ENCODE measurements around the gene PIP5K1B.

Gene PIP5K1B, protein sequence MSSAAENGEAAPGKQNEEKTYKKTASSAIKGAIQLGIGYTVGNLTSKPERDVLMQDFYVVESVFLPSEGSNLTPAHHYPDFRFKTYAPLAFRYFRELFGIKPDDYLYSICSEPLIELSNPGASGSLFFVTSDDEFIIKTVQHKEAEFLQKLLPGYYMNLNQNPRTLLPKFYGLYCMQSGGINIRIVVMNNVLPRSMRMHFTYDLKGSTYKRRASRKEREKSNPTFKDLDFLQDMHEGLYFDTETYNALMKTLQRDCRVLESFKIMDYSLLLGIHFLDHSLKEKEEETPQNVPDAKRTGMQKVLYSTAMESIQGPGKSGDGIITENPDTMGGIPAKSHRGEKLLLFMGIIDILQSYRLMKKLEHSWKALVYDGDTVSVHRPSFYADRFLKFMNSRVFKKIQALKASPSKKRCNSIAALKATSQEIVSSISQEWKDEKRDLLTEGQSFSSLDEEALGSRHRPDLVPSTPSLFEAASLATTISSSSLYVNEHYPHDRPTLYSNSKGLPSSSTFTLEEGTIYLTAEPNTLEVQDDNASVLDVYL

DNA sequence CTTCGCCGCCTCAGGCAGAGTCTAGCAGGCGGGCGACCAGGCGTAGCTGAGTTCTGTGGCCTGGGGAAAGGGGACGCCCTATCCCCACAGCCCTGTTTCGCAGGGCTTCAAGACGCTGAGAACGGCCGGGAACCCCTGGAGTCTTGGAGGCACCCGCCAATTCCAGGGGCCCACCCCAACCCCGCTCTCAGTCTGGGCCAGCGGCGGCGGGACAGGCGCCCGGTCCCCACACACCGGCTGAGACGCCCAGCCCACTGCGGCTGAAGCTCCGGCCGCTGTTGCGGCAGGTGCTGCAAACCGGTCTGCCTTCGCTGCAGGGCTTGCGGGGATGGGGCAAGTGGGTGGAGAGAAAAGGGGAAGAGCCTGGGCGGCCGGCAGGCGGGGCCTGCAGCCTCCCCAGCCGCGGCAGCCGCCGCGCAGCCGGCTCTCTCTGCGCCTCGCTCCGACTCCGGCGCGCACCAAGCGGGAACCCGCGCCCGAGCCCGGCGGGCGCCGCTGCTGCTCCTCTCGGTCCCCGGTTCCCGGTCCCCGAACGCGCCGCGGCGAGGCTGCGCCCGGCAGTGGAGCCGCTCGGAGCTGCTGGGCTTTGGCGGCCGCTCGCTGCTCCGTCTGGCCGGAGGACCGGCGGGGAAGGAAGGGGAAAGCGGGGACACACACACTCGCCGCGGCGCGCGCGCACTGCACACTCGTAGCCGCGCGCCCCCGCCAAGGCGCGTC is at the start of gene PIP5K1B:
Gene PIP5K1B, plus strand, starts transcription at position 427 of the 717 bp plus-strand sequence. CDS start 117,375 bp downstream, outside the sequence.
- Mint-ChIP-seq H3K27ac (peak within 1 kb of the TSS; percentile 82), H3K4me3 (peak within 1 kb of the TSS; percentile 99), H3K36me3 (peaks cover 8% of the 10 kb centered on the region), H3K9me3 (no peaks in the 10 kb centered on the region), H3K4me1 (peaks cover 50% of the 10 kb centered on the region), H3K27me3 (no peaks in the 10 kb centered on the region)
- peak; percentile 91 for ATAC-seq

DNA sequence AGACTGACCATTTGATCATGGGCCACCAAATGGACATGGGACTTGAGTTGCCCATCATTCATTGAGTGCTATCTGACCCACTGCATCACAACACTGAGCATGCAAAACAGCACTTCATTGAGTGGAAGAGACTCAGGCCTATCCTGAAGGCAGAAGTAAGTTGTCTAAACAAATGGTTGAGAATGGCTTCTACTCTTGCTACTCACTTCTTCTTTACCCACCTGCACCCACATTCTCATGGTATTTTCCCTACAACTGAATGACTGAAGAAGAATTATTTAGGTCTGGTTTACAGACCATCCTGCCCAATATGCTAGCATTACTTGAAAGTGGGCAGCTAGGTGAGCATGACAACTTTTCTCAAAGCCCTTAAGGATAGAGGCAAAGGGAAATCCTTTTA is 41.0 kb upstream of the PIP5K1B start:
- ATAC-seq, result no peak
- H3K27ac Mint-ChIP-seq, result no peak overlapping the region
- no peaks in the 10 kb centered on the region for H3K27me3 Mint-ChIP-seq
- peaks cover 9% of the 10 kb centered on the region for H3K4me1 Mint-ChIP-seq
- no peaks in the 10 kb centered on the region for H3K36me3 Mint-ChIP-seq
- peaks cover 2% of the 10 kb centered on the region for H3K9me3 Mint-ChIP-seq
- no peak overlapping the region for H3K4me3 Mint-ChIP-seq

DNA sequence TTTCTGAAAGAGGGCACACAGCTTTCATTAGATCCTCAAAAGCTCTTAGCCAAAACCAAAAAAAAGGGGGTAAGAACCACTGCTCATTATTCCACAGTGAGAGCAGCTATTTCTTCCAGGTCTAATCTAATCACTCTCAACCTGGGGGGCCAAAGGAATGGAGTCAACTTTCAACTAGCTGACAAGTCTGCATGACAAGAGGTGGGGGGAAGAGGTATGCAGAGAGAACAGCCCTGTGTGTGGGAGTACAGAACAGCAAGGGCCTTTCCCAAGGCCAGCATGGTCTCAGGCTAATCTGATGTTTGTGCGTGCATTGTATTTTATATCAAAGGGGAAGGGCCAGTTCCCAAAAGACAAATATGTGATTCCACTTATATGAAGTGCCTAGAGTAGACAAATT is 36.9 kb upstream of the PIP5K1B start:
- Mint-ChIP-seq H3K27ac (peak overlapping the region; percentile 59), H3K9me3 (peaks cover 2% of the 10 kb centered on the region), H3K27me3 (no peaks in the 10 kb centered on the region), H3K36me3 (no peaks in the 10 kb centered on the region), H3K4me3 (no peak overlapping the region), H3K4me1 (peaks cover 22% of the 10 kb centered on the region)
- ATAC-seq, result no peak

DNA sequence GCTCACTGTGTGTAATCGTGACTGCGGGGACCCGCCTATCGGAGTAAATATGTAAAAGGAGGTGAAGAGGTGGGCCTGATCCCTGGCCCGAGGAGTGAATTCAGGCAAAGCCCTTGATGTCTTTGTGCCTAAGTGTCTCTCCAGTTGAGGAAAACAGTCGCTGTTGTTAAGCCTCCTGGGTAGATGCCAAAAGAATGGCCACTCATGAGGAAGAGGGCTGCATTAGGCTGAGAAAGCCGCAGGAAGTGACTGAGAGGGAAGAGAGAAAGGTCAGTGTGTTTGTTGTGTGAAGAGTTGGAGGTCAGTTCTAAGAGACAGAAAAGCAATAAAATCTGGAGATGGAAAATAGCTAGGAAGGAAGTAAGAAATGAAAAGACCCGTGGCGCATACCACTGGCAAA is 35.8 kb upstream of the PIP5K1B start:
- Mint-ChIP-seq H3K9me3 (peaks cover 2% of the 10 kb centered on the region), H3K27me3 (no peaks in the 10 kb centered on the region), H3K4me1 (peaks cover 22% of the 10 kb centered on the region), H3K4me3 (no peak overlapping the region), H3K36me3 (no peaks in the 10 kb centered on the region), H3K27ac (peak overlapping the region; percentile 59)
- ATAC-seq, result no peak

DNA sequence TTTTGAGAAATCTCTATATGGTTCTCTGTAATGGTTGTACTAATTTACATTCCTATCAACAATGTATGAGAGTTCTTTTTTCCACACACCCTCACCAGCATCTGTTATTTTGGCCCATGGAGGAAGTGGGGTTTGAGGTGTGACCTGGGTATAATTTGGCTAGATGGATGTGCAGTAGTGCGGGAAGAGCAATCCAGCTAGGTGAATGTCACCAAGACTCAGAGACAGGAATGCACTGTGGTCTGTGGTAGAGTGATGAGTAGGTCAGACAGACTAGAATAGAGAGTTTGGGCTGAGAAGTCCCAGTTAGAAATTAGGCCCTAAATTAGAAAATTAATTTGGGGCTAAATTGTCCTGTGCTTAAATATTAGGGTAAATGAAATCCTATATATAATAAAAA is 32.8 kb upstream of the PIP5K1B start:
- Mint-ChIP-seq H3K27me3 (no peaks in the 10 kb centered on the region), H3K9me3 (peaks cover 2% of the 10 kb centered on the region), H3K36me3 (no peaks in the 10 kb centered on the region), H3K27ac (no peak overlapping the region), H3K4me3 (no peak overlapping the region), H3K4me1 (peaks cover 22% of the 10 kb centered on the region)
- ATAC-seq, result no peak

DNA sequence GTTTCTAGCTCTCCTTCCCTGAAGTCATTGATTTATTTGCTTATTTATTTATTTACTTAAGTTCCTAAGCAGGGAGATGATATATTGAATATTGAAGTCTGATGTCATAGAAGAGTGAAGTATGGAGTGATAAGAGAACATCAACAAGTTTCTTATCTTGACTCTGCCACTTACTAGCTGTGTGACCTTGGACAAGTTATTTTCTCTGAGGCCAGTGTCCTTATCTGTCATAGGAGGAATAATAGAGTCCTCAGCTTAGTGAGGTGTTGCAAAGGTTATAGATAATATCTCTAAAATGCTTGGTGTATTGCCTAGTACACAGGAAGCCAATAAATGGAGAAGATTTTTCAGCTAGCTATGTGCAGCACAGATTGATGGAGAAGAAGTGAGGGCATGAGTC is 32.4 kb upstream of the PIP5K1B start:
- H3K27me3 Mint-ChIP-seq, result no peaks in the 10 kb centered on the region
- H3K4me3 Mint-ChIP-seq, result no peak overlapping the region
- H3K9me3 Mint-ChIP-seq, result peaks cover 2% of the 10 kb centered on the region
- H3K36me3 Mint-ChIP-seq, result no peaks in the 10 kb centered on the region
- peaks cover 22% of the 10 kb centered on the region for H3K4me1 Mint-ChIP-seq
- H3K27ac Mint-ChIP-seq, result no peak overlapping the region
- no peak for ATAC-seq

DNA sequence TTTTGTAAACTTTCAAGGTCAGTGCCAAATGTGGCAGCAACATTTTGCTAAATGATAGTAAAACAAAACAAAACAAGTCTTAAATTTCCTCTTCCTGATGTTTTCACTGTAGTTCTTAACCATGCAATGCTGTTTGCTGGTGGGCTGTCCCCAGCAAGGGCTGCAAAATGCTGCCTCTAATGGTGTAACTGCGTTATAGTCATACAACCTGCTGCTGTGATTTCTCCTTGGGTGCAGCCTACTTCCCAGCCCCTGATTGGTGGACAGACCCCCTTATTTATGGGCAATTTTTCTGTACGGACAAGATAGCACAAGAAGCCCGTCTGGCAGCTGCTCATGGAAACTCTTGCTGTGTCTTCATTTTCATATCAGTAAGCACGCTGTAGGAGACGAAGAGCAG is 26.6 kb upstream of the PIP5K1B start:
- peaks cover 6% of the 10 kb centered on the region for H3K4me1 Mint-ChIP-seq
- H3K27ac Mint-ChIP-seq, result no peak overlapping the region
- peaks cover 2% of the 10 kb centered on the region for H3K36me3 Mint-ChIP-seq
- no peaks in the 10 kb centered on the region for H3K27me3 Mint-ChIP-seq
- no peak overlapping the region for H3K4me3 Mint-ChIP-seq
- peaks cover under 1% of the 10 kb centered on the region for H3K9me3 Mint-ChIP-seq
- peak; percentile 66 for ATAC-seq

DNA sequence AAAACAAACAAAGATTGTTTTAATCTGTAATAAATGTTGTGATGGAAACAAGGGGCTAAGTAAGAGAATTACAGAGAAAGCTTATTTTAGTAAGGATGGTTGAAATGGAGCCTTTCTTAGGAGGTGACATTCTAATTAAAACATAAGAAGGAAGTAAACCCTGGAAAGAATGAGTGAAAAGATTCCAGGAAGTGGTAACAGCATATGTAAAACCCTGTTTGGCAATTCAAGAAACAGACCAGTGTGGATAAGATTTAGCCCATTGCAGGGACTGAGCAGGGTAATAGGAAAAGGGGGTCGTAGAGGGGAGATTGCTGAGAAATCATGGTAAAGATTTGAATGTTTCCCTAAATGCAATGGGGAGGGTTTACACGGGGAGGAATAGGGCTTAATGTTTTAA is 21.6 kb upstream of the PIP5K1B start:
- Mint-ChIP-seq H3K4me3 (peak overlapping the region; percentile 6), H3K4me1 (peaks cover 10% of the 10 kb centered on the region), H3K27ac (no peak overlapping the region)

DNA sequence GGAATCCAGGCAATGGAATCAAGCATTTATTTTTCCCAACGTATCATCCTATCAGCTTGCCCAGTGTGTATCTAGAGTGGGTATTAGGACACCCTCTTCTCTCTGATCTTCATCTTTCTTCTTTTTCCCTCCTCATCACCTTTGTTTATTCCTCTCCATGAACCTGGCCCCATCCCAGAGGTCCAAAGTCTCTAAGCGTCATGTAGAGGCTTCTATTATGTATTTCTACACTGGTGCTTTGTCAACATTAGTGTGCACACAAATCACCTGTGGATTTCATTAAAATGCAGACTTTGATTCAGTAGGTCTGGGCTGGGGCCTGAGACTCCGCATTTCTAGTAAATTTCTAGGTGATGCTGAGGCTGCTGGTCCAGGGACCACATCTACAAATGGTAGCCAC is 19.8 kb upstream of the PIP5K1B start:
- H3K9me3 Mint-ChIP-seq, result peaks cover 9% of the 10 kb centered on the region
- no peak for ATAC-seq
- H3K27ac Mint-ChIP-seq, result peak overlapping the region; percentile 18
- no peak overlapping the region for H3K4me3 Mint-ChIP-seq
- no peaks in the 10 kb centered on the region for H3K27me3 Mint-ChIP-seq
- peaks cover 6% of the 10 kb centered on the region for H3K4me1 Mint-ChIP-seq
- H3K36me3 Mint-ChIP-seq, result peaks cover 13% of the 10 kb centered on the region

More for the DNA sequence above, 21.6 kb upstream of the PIP5K1B start:
- Mint-ChIP-seq H3K36me3 (peaks cover 13% of the 10 kb centered on the region), H3K9me3 (peaks cover 9% of the 10 kb centered on the region), H3K27me3 (no peaks in the 10 kb centered on the region)
- ATAC-seq, result peak; percentile 78

DNA sequence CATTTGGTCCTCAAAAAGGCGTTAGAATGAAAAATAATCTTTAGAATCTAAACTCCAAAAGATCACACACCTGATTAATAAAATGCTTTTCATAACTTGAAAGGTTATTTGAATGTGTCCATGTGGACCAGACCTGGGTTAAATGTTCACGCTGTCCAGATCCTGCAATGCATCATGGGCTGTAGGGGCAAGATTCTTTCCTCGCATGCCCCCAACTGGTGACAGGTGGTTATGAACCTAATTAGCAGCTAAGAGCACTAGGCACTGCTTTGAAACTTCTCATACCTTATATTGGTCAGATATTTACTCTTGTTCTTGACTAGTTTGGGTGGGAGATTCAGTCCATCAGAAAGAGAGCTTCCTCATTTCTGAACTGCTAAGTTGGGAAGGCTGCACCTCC is 19.3 kb upstream of the PIP5K1B start:
- H3K36me3 Mint-ChIP-seq, result peaks cover 13% of the 10 kb centered on the region
- H3K4me3 Mint-ChIP-seq, result no peak overlapping the region
- peaks cover 9% of the 10 kb centered on the region for H3K9me3 Mint-ChIP-seq
- H3K27me3 Mint-ChIP-seq, result no peaks in the 10 kb centered on the region
- peak; percentile 81 for ATAC-seq
- peaks cover 6% of the 10 kb centered on the region for H3K4me1 Mint-ChIP-seq
- H3K27ac Mint-ChIP-seq, result no peak overlapping the region

DNA sequence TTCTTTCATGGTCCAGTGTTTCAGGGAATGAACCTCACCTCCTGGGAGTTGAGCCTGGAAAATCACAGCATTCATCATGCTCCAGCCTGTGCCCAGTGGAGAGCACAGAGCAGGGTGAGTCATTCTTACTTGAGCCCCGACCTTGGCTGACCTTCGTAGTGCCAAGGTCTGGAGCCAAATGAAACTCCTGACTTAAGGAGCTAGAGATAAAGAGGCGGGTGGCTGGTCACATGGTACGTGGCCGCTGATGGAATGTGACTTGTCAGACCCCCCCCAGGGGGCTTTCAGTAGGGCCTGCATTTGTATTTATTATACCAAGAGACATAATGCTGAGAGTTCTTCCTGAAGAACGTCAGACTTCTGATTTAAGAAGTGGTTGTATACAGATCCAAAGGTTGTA is 15.0 kb upstream of the PIP5K1B start:
- Mint-ChIP-seq H3K4me3 (no peak overlapping the region), H3K9me3 (no peaks in the 10 kb centered on the region), H3K27ac (no peak overlapping the region), H3K36me3 (no peaks in the 10 kb centered on the region), H3K4me1 (peaks cover 17% of the 10 kb centered on the region), H3K27me3 (no peaks in the 10 kb centered on the region)
- ATAC-seq, result no peak

DNA sequence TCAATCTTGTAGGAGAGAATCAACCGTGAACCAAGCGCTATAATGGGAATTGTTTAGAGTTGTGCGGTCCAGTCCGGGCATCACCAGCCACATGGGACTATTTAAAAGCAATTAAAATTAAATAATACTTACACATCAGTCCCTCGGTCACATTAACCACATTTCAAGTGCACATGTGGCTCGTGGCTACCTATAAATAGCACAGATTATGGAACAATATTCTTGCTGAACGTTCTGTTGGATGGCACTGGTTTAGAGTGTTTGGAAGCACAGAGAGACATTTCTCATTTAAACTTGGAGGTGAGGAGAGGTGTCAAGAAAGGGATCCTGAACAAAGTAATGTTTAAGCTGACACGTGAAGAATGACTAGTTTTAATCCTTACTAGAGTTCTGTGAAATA is 12.5 kb upstream of the PIP5K1B start:
- no peak overlapping the region for H3K27ac Mint-ChIP-seq

DNA sequence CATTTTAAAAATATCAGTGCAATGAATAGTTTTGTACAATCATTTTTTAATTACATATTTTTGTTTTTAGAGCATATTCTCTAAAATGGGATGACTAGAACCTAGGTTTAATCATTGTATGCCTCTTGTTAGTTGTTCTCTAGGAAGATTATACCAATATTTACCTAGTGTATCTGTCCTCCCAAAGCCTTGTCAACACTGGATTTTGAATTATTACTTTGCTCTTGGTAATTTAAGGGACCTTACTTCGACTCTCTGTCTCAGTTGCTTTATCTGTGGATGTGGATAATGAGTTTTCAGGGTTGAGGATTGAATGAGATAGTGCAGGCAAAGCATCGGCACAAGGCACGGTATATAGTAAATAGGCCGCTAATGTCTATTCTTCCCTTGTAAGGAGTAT is 10.9 kb upstream of the PIP5K1B start:
- Mint-ChIP-seq H3K9me3 (no peaks in the 10 kb centered on the region), H3K36me3 (no peaks in the 10 kb centered on the region), H3K4me1 (peaks cover 13% of the 10 kb centered on the region), H3K27ac (no peak overlapping the region), H3K4me3 (no peak overlapping the region), H3K27me3 (peaks cover 21% of the 10 kb centered on the region)
- no peak for ATAC-seq

More for the DNA sequence above, 12.5 kb upstream of the PIP5K1B start:
- H3K4me1 Mint-ChIP-seq, result peaks cover 13% of the 10 kb centered on the region
- ATAC-seq, result no peak
- H3K36me3 Mint-ChIP-seq, result no peaks in the 10 kb centered on the region
- H3K27me3 Mint-ChIP-seq, result peaks cover 12% of the 10 kb centered on the region
- H3K4me3 Mint-ChIP-seq, result no peak overlapping the region
- H3K9me3 Mint-ChIP-seq, result no peaks in the 10 kb centered on the region

DNA sequence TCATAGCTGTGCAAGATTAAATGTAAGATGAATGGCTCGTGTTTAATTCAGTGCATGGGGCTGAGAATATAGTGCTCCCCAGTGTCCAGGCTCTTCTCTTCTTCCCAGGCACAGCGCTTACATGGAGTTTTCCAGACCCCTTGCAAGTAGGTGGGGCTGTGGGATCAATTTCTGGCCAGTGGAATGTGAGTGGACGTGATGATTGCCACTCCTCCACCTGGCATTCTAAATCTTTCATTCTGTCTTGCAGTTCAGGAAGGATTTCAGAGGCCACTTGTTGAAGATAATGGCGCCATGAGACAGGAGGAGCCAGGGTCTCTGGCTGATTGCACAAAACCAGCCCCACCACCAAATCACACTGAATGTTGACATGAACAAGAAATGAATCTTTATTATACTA is 7.2 kb upstream of the PIP5K1B start:
- ATAC-seq, result no peak
- Mint-ChIP-seq H3K4me3 (no peak overlapping the region), H3K27ac (no peak overlapping the region), H3K36me3 (no peaks in the 10 kb centered on the region), H3K9me3 (no peaks in the 10 kb centered on the region), H3K27me3 (peaks cover 21% of the 10 kb centered on the region), H3K4me1 (peaks cover 6% of the 10 kb centered on the region)

DNA sequence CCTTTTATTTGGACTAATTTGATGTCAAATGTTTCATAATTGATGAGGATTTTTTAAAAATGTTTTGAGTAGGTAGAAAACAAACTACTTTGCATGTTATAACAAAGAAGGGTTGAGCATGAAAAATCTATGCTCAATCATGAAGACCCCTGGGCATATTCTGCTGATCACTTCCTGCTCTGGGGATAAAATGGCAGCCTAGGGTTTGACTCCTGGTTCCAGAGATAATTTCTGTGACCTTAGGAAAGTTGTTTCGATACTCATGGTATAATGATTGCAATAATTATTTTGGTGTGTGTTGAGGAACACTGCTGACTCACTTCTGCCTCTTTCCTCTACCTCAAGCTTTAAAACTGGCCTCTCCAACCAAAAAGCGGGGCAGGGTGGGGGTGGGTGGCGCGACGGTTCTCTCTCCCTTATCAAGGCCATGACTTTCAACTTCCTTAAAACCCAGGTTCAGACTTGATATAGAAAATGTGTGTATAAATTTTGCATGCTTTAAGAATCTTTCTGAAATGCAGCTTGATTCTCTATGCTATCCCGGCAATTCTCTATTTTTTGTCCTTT is 6.0 kb upstream of the PIP5K1B start:
- no peaks in the 10 kb centered on the region for H3K9me3 Mint-ChIP-seq
- ATAC-seq, result no peak

More for the DNA sequence above, 6.0 kb upstream of the PIP5K1B start:
- peaks cover 7% of the 10 kb centered on the region for H3K4me1 Mint-ChIP-seq
- no peak overlapping the region for H3K27ac Mint-ChIP-seq
- no peaks in the 10 kb centered on the region for H3K36me3 Mint-ChIP-seq
- peaks cover 21% of the 10 kb centered on the region for H3K27me3 Mint-ChIP-seq
- H3K4me3 Mint-ChIP-seq, result no peak overlapping the region

All from stimulated activated memory B cell treated with anti-CD40 and anti-IgM and Interleukin-4, amounts not matched to agents 10 μg/mL and 1 μg/mL and 100 μg/mL, for 72 hours (primary cell).